OCI-M1 (cell line): ENCODE data around the gene NANS.
"Not testable (repeated sequence)": the region's sequence is repeated elsewhere in the genome, so short reads cannot be mapped to it uniquely, and the experiment has no call there.

ENCODE experiments used
- DNase-seq: peaks from one replicate; lab custom pipeline; 2025; lab: John Stamatoyannopoulos, UW

The NANS gene

DNA sequence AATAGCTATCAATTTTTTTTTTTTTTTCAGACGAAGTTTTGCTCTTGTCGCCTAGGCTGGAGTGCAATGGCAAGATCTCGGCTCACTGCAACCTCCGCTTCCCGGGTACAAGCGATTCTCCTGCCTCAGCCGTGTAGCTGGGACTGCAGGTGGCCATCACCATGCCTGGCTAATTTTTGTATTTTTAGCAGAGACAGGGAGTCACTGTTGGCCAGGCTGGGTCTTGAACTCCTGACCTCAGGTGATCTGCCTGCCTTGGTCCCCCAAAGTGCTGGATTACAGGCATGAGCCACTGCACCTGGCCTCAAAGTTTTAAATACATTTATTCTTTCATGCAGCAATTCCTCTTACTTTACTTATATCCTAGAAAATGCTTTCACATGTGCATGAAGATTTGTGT is 44.9 kb downstream of the NANS start:
- DNase-seq, result no peak

DNA sequence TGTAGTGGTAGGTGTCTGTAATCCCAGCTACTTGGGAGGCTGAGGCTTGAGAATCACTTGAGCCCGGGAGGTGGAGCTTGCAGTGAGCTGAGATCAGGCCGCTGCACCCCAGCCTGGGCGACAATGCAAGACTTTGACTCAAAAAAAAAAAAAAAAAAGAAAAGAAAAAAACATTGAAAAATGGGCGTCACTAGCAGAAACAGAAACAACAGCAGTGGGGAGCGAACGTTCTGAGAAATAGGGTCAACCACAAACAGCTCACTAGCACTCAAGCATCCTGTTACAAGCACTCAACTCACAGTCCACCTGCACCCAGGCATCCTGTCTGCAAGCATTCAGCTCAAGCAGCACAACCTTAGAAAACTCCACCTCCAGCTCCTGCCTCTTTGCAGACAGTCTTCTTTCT is 45.3 kb downstream of the NANS start:
- DNase-seq, result peak; percentile 60

DNA sequence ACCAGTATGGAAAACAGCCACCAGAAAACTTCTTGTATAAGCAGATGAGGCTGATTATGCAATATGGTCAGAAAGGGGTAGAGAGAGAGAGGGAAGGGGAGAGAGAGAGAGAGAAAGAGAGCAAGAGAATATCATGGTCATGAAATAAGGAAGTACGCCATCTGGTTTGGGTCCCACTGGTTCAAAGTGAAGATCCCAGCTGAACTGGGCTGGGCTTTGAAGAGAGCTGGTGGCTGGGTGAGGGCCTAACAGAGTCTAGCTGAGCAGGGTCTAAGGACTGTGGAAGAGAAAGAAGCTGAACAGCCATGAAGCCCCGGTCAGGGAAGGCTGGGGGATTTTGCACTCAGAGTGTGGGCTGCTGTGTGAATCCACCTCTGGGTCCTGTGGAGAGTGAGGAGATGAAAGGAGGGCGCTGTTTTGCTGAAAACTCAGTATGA is 47.9 kb downstream of the NANS start:
- DNase-seq, result no peak

DNA sequence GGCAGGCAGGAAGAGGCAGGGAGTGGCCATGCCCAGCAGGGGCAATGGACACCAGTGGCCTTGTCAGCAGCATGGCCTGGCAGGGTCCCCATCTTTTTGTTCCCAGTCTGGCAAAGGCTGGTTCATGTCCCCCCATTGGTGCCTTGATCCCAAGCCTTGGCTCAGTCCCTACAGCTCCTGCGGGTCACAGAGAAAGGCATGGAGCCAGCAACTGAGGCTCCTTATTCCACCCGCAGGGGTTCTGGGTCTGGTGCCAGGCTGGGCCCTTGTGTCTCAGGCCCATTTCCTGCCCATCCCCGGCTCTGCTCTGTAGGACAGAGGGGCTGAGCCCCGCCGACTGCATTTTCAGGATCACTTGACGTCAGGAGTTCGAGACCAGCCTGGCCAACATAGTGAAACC is 48.5 kb downstream of the NANS start:
- DNase-seq, result no peak

DNA sequence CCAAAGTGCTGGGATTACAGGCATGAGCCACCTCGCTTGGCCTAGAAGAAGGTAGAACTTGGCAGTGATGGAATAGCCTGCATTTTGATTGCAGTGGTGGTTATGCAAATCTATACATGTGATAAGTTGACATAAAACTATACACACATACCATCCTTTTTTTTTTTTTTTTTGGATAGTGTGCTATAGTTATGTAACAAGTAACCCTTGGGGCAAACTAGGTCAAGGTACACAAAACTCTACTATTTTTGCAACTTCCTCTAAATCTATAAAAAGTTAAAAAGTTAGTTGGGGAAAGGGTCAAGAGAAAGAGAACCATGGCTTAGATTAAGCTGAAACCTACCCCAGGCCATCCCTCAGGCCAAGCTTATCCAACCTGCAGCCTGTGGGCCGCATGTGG is 51.4 kb downstream of the NANS start:
- DNase-seq, result peak; percentile 58

DNA sequence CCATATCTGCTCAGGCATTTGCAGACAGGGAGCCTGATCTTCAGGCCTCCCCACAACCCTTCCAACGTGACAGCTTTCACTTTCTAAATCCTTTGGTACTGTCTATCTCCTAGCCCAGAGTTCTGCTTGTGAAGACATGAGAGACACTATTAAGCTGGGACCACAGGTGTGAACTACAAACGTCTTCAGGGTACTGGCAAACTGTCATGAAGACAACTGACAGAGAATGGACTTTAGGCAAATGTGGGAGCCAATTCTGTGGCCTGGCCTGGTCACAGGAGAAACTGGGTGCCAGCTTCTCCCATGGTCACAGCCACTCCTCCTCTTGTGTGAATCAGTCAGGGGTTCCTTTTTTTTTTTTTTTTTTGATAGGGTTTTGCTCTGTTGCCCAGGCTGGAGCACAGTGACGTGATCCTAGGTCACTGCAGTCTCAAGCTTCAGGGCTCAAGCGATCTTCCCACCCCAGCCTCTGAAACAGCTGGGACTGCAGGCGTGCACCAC is 52.0 kb downstream of the NANS start:
- peak; percentile 83 for DNase-seq

DNA sequence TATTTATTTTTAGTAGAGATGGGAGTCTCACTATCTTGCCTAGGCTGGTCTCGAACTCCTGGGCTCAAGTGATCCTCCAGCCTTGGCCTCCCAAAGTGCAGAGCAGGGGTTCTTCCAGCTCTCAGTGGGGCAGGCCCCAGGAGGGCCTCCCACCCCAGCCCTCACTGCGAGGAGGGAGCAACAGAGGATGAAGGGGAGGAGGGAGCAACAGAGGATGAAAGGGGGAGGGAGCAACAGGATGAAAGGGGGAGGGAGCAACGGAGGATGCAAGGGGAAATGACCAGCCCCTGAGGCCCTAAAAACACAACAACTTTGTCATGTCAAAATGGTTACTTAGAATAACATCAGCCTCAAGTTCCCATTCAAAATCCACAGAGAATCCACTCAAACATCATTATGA is 52.5 kb downstream of the NANS start:
- no peak for DNase-seq

DNA sequence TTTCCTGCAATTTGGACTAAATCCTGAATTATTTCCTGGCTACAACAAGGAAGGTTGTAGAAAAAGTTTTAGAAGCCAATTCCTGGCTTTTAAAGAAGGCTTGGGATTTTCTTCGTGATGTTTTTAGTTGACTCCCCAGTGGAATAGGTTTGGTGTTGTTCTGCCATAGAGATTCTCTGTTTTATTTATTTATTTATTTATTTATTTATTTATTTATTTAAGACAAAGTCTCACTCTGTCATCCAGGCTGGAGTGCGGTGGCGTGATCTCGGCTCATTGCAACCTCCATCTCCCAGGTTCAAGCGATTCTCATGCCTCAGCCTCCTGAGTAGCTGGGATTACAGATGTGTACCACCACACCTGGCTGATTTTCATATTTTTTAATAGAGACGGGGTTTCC is 60.6 kb downstream of the NANS start:
- not testable (repeated sequence) for DNase-seq

DNA sequence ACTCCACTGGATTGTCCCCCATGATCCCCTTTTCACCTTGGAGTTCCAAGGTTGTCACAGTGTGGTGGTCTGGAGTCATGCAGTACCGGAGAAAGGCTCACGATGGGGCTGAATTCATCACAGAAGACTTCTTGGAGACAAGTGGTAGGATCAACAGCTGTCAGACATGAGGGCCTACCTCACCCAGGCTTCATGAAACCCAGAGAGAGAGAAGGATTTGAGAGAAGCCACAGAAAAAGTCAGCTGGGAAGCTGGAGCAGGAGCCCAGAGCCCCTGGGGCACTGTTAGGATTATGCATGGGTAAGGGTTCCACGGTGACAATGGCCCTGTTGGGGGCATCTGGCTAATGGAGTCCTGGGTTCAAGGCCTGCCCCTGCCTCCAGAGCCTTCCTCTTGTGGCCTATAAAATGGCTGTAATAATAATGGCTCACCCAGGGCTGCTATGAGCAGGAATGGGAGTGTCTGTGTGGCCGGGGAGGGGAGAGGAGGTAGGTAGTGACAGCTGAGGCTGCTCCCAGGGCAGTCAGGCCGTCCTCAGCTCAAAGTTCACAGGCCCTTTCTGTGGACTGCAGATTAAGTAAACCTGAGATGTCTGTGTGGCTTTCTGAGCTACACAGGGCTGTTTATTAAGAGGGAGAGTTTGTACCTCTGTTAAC is 61.6 kb downstream of the NANS start:
- peak; percentile 84 for DNase-seq

DNA sequence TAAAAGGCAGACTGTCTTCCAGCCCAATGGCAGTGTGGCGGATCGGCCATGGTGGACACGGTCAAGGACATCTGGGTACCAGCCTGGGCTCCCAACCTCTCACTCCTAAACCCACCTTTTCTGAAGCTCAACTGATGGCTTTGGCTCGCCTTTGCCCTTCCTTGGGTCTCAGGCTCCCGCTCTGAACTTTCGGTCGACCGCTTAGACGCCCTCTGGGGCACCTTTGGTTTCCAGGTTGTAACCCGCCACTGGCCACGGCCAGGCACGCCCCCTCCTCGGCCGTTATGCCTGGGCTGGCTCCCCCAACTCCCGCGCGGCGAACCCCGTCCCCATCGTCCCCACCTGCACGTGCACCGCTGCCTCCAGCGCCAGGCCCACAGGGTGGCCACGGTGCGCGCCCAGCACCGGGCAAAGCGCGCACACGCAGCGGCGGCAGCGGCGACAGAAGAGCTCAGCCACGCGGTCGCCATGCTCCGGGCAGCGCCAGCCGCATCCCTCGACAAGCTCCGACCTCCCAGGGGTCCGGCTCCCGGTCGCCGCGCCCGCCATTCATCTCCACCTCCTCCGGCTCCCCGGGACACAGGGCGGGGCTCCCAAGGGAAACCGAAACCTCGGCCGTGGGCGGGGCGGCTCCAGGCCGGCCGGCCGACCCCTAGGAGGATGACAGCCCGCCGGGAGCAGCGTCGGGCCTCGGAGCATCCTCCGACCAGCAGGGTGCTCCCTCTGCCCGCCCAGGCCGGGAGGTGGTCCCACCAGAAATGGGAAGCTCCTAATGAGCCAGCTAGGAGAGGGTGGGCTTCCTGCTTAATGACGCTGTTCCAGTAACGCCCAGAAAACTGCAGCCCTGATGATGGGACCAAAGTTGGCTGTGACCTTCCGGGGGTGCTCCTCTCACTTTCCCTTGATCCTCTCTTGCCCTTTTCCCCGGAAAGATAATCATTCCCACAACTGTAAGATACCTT is 62.4 kb downstream of the NANS start, which contains the start of gene TRIM14:
Gene TRIM14, minus strand, starts transcription at position 583 of the 962 bp plus-strand sequence. Its CDS starts 34 bp downstream, at position 549.
- DNase-seq, result peak; percentile 84

DNA sequence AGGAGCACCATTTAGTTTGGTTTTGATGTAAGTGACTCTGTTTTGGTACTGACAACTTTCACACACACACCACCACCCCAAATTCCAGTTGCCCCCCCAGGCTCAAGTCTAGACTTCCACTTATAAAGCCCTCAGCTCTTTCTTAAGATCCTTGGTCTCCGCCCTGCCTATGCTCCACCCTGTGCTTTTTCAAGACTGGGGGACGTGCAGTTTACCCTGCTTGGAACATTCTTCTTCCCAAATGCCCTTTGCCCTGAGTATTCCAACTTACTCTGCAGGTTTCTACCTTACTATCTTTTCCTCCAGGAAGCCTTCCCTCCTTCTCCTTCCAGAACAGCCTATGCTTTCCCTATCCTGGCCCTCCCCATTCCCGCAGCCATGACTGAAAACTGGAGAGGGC is 63.9 kb downstream of the NANS start:
- DNase-seq, result no peak

DNA sequence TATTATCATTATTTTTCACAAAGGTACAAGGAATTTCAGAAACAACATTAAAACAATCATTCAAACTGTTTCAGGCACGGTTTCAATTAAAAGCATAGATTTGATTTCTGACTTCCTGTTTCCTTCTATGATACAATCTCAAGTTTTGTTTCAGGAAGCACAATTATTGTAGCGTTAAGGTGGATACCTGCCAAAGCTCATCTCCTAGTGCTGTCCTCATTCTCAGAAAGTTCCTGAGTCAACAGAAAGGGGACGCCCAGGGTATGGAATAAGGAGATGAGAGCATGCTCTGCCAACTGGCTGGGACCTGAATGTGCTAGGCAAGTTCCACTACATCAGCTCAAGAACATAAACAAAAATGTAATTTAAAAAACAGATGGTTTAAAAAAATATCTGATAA is 64.5 kb downstream of the NANS start:
- DNase-seq, result peak; percentile 31

DNA sequence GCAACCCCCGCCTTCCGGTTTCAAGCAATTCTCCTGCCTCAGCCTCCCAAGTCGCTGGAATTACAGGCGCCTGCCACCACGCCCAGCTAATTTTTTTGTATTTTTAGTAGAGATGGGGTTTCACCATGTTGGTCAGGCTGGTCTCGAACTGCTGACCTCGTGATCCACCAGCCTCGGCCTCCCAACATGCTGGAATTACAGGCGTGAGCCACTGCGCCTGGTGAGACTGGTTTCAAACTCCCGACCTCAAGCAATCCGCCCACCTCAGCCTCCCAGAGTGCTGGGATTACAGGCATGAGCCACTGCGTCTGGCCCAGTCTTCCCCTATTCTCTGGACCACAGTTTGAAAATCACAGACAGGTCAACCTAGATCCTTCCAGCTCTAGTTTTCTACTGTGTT is 67.6 kb downstream of the NANS start:
- not testable (repeated sequence) for DNase-seq

DNA sequence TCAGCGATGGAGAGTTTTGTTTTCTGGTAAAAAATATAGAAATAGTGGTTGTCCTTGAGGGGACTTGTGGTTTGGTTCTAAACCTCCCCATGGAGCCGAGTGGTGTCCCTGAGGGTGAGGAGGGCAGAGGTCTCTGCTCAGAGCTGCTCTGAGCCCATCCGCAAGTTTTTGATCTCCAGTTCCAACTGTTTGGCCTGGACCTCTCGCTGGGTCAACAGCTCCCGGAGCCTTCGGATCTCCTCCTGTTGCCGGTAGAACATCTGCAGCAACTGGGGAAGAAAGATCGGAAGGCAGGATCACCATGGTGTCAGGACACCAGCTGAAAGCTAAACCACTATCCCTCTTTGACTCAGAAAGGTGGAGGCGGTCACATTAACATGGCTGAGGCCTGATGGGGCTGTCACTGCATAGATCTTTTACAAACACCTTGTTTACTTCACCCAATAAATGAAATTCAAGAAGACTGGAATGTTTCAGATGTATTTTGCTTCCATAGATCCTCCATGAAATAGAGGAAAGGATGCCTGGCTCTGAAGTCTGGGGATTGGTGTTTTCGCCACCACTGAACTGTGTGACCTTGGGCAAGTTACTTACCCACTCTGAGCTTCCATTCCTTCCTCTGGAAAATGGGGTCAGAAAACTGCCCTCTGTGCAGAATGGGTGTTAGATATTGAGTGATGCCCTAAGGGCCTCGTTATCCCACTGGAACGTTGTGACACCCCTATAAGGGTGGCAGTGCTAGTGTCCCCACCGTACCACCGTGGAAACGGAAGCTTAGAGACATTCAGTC is 68.3 kb downstream of the NANS start:
- DNase-seq, result no peak

DNA sequence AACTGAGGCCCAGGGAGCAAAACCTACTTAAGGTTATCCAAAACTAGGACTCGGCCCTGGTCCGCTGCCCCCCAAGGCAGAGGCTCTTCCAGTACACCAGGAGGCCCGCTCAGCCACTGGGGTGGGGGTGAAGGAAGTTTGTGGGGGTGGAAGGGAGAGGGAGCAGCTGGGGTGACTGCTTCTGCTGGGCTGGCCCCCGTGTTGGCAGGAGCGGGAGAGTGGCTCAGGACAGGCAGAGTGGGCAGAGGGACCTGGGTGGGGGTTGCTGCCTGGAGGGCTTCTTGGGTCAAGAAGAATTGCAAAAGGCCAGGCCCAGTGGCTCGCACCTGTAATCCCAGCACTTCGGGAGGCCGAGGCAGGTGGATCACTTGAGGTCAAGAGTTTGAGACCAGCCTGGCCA is 70.7 kb downstream of the NANS start:
- DNase-seq, result no peak

DNA sequence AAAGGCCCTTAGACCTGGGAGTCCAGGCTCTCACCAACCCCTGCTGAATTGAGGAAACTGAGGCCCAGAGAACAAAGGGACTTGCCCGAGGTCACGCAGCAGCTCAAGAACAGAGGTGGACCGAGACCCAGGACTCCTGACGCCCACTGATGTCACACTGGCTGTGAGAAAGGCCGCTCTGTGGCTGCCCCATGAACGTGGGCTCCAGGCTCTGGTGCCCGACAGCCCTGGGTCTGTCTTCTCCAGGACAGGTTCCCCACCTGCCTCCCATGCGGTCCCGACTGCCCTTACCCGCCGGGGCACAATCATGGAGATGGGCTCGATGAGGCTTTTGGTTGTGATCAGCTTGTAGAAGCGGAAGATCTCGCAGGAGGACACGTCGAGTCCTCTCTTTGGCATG is 71.8 kb downstream of the NANS start:
- DNase-seq, result no peak

DNA sequence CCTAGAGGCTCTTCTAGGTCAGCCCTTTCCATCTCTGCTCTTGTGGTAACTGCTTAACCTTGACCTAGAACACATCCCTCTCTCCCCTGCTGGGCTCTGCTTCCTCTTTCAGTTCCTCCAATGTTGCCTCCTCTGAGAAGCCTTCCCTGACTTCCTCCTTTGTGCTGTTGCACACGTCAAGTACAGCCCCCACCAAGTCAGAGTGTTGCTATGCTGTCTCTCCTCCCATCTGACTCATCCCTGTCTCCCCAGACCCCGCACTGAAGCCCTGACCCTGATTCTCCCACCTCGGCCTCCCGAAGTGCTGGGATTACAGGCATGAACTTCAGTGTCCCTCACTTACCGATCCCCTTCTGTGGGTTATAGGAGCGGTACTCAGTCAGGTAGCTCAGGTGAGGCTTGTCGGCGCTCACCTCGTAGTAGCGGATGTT is 72.9 kb downstream of the NANS start:
- DNase-seq, result peak; percentile 70

DNA sequence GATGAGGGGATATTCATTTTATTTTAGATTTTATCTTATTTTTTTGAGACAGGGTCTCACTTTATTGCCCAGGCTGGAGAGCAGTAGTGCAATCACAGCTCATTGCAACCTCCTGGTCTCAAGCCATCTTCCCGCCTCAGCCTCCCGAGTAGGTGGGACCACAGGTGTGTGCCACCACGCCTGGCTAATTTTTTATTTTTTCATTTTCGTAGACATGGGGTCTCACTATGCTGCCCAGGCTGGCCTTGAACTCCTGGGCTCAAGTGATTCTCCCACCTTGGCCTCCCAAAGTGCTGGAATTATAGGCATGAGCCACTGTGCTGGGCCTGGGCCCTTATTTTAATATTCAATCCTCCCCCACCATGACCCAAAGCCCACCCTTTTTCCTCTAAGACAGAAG is 73.5 kb downstream of the NANS start:
- not testable (repeated sequence) for DNase-seq

DNA sequence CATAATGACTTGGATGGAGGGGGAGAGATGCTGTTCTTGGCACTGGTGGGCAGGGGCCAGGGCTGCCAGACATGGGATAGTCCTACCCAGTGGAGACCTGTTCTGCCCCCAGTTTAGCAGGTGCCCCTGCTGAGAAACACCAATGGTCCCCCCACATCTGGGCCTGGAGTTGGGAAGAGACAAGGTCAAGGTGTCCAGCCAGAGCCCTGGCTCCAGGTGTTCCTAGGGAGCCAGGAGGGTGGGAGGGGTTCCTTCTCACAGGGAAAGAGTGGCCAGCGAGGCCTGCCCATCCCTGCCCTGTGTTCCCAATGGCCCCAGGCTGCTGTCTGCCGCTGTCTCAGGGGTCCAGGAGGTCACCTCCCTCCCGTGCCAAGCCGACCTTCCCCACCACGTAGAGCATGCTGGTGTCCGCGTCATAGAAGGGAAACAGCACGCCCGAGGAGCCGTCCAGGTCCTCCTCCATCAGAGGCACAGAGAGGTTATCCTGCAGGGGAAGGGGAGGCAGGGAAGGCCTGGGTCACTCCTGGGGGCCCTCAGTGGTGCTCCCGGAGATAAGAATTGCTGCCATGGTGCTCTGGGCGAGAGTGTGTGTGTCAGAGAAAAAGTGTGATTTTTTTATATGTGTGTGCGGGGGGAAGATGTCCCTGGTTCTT is 74.2 kb downstream of the NANS start:
- DNase-seq, result no peak

DNA sequence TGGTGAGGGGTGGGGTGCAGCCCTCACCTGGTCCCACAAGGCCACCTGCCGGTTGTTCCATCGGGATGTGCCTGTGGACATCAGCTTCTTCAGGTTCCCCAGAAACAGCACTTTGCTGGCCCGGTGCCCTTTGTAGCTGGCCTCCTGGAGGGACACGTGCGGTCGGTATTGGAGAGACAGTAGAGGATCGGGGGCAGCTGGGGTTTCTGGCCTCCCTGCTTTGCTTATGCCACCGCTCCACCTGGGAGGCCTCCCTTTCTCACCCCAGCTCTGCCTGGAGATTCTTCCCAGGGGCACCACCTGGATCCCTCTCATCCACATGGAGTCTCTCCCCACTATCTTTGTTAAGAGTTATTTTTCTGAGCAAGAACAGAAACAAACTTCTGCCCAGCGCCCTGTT is 75.6 kb downstream of the NANS start:
- DNase-seq, result no peak
